Measurements from ENCODE around the gene CCL27.

CCL27 gene

DNA sequence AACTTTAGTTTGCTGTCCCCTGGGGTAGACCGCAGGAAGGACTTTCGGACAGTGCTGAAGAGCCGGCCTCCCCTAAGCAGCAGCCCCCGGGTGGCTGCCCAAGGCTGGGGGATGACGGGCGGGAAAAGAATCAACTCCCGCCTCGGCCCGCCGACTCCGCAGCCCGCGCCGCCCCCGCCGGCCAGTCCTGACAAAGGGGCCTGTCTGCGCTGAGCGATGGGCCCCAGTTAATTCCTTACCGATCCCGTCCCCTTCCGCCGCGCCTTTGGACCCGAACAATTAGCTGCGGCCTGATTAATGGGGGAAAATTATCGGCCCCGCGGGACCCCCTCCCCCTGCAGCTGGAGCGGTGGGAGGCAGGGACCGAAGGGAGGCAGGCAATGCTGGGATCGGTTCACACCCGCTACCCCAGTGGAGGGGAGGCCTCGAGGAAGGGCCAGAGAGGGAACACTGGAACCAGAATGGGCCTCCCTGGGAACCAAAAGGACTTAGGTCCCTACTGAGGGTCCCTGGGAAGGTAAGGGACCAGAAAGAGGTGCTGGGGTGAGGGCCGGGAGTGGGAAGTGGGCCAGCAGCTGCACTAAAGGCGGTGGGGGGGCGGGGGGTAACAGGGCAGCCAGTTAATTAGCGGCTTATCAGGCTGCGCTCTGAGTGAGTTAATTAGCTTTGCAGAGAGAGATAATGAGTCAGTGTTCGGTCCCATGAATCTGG lies 37.8 kb downstream of the CCL27 start:
- in situ Hi-C loops (cut with MboI; ENCODE audit: low sequenced_read_pairs, unreplicated experiment), result no loop called here
- TF ChIP-seq CTCF (IDR thresholded peaks at IDR 0.05; ENCODE audit: borderline replicate concordance, control extremely low read depth, extremely low read depth, insufficient read depth, missing control alignments), result no peak
- no peak for DNase-seq (ENCODE audit: low spot score)

- no peak for TF ChIP-seq CTCF (IDR thresholded peaks at IDR 0.05; ENCODE audit: borderline replicate concordance, control extremely low read depth, extremely low read depth, insufficient read depth, missing control alignments)
- in situ Hi-C loops (cut with MboI; ENCODE audit: low sequenced_read_pairs, unreplicated experiment), result no loop called here
- DNase-seq (ENCODE audit: low spot score), result no peak
Measured at GRCh38 chr9:34623374-34624235, 38.9 kb downstream of the CCL27 start.

- DNase-seq (ENCODE audit: low spot score), result peak; percentile 97
- in situ Hi-C loops (cut with MboI; ENCODE audit: low sequenced_read_pairs, unreplicated experiment), result no loop called here
- no peak for TF ChIP-seq CTCF (IDR thresholded peaks at IDR 0.05; ENCODE audit: borderline replicate concordance, control extremely low read depth, extremely low read depth, insufficient read depth, missing control alignments)
Measured at GRCh38 chr9:34620061-34620994, 42.1 kb downstream of the CCL27 start, which contains the start of gene DCTN3. Gene DCTN3 (minus strand): TSS chr9:34620495. CDS start chr9:34620464, 31 bp downstream.

- TF ChIP-seq CTCF (IDR thresholded peaks at IDR 0.05; ENCODE audit: borderline replicate concordance, control extremely low read depth, extremely low read depth, insufficient read depth, missing control alignments), result no peak
- no peak for DNase-seq (ENCODE audit: low spot score)
- in situ Hi-C loops (cut with MboI; ENCODE audit: low sequenced_read_pairs, unreplicated experiment), result no loop called here
Measured at GRCh38 chr9:34615132-34615531, 47.3 kb downstream of the CCL27 start.

DNA sequence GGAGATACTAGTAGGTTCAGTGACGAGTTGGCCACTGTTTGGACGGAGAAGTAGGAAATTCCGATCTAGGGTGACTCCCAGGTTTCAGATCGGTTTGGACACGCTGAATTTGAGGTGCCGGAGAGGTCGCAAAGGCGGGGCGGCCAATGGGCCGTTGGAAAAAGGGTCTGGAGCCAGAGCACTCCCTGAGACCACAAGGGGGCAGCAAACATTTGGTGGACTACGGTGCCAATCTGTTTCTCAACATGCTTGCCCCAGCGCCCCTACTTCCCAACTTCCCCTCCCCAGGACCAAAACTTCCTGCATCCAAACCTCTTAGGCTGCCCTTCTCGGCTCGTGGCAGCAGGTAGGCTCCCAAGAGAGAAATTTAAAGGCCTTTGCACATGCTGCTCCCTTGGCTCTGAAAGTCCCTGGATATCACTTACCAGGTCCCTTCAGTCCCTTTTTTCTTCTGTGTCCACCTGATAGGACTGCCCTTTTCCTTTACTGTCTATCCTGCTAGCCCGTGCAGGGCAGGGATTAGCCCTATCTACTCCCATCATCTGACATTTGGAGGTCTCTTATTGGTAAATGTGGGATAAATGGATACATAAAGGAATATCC lies 49.6 kb downstream of the CCL27 start:
- in situ Hi-C loops (cut with MboI; ENCODE audit: low sequenced_read_pairs, unreplicated experiment), result no loop called here
- TF ChIP-seq CTCF (IDR thresholded peaks at IDR 0.05; ENCODE audit: borderline replicate concordance, control extremely low read depth, extremely low read depth, insufficient read depth, missing control alignments), result peak; percentile 81
- DNase-seq (ENCODE audit: low spot score), result peak; percentile 80

Measured in GM13976 (cell line).